ENCODE data around the gene LSMEM2.

- TF ChIP-seq CBX5 (IDR thresholded peaks at IDR 0.05; ENCODE audit: low read depth, low read length): no peak
- TF ChIP-seq CTCF (IDR thresholded peaks at IDR 0.05; ENCODE audit: control extremely low read depth in 1 of 3, insufficient read depth in 1 of 3, low read depth in 1 of 3, low read length in 3 of 3): no peak
- TF ChIP-seq MAX (IDR thresholded peaks at IDR 0.05): no peak
- TF ChIP-seq NANOG (IDR thresholded peaks at IDR 0.05; ENCODE audit: insufficient read depth, low read depth, low read length, poor library complexity, severe bottlenecking): no peak
- no peak for TF ChIP-seq EZH2 (IDR thresholded peaks at IDR 0.05; ENCODE audit: low read depth, low read length, severe bottlenecking)
- TF ChIP-seq BCL11A (IDR thresholded peaks at IDR 0.05; ENCODE audit: low read depth in 2 of 2, low read length in 2 of 2): no peak
- TF ChIP-seq POLR2A (IDR thresholded peaks at IDR 0.05; ENCODE audit: control extremely low read depth in 1 of 2, low read depth in 2 of 2, low read length in 2 of 2): no peak
Observed at GRCh38 chr3:50288387-50289007, 9.6 kb downstream of the LSMEM2 start.
